H9 (cell line): ENCODE data around the gene SLC12A8. TPM values are rescaled to one million over a fixed set of nuclear protein-coding genes. Genes with fewer than 3 reads are reported as not detected.

Source experiments
- DNase-seq: peaks from one replicate; pipeline ENCODE4 v3.0.0-alpha.2; 2017
- H2AFZ ChIP-seq: one replicate; pipeline ENCODE4 v1.6.1; 2013; ENCODE audit warnings: mild to moderate bottlenecking, low read length, control low read depth, moderate library complexity
- H2AK5ac ChIP-seq: 2 replicates; pipeline ENCODE4 v1.6.1; 2013; ENCODE audit warnings: low read length, control low read depth, mixed read lengths; ENCODE audit not compliant: insufficient read length
- H2BK120ac ChIP-seq: one replicate; pipeline ENCODE4 v1.6.1; 2013; ENCODE audit warnings: low read depth, mild to moderate bottlenecking, low read length, control low read depth, inconsistent platforms; ENCODE audit not compliant: poor library complexity, severe bottlenecking
- H2BK12ac ChIP-seq: 2 replicates; pipeline ENCODE4 v1.6.1; 2013; ENCODE audit warnings: low read length, control low read depth, mixed read lengths, low read depth; ENCODE audit not compliant: insufficient read length
- H2BK15ac ChIP-seq: 2 replicates; pipeline ENCODE4 v1.6.1; 2013; ENCODE audit warnings: low read depth, low read length, control low read depth
- H2BK20ac ChIP-seq: one replicate; pipeline ENCODE4 v1.6.1; 2013; ENCODE audit warnings: low read depth, mild to moderate bottlenecking, low read length, control low read depth, inconsistent platforms; ENCODE audit not compliant: poor library complexity, severe bottlenecking
- H2BK5ac ChIP-seq: 2 replicates; pipeline ENCODE4 v1.6.1; 2013; ENCODE audit warnings: low read length, control low read depth, mixed read lengths; ENCODE audit not compliant: insufficient read length
- H3K14ac ChIP-seq: 2 replicates; pipeline ENCODE4 v1.6.1; 2013; ENCODE audit warnings: low read length, control low read depth; ENCODE audit not compliant: insufficient read depth
- H3K18ac ChIP-seq: 2 replicates; pipeline ENCODE4 v1.6.1; 2013; ENCODE audit warnings: low read depth, mild to moderate bottlenecking, mixed read lengths, low read length, control low read depth; ENCODE audit not compliant: insufficient read length
- H3K23ac ChIP-seq: 2 replicates; pipeline ENCODE4 v1.6.1; 2013; ENCODE audit warnings: low read length, control low read depth, mixed read lengths, low read depth; ENCODE audit not compliant: insufficient read length
- H3K23me2 ChIP-seq: 2 replicates; pipeline ENCODE4 v1.6.1; 2013; ENCODE audit warnings: low read depth, mild to moderate bottlenecking, mixed read lengths, low read length, control low read depth; ENCODE audit not compliant: insufficient read length, poor library complexity, severe bottlenecking
- H3K27ac ChIP-seq: 2 replicates; pipeline ENCODE4 v1.5.1; 2013; ENCODE audit warnings: low read length, control low read depth, mixed read lengths, low read depth; ENCODE audit not compliant: insufficient read length
- H3K27me3 ChIP-seq: 2 replicates; pipeline ENCODE4 v1.6.1; 2013; ENCODE audit warnings: low read length, control low read depth, inconsistent platforms; ENCODE audit not compliant: insufficient read depth
- H3K4ac ChIP-seq: 2 replicates; pipeline ENCODE4 v1.6.1; 2013; ENCODE audit warnings: low read depth, mild to moderate bottlenecking, control low read depth, inconsistent platforms, low read length, moderate library complexity
- H3K4me1 ChIP-seq: 2 replicates; pipeline ENCODE4 v1.6.1; 2013; ENCODE audit warnings: low read length, control low read depth, inconsistent platforms; ENCODE audit not compliant: insufficient read depth
- H3K4me2 ChIP-seq: 2 replicates; pipeline ENCODE4 v1.6.1; 2013; ENCODE audit warnings: low read length, control low read depth, mixed read lengths; ENCODE audit not compliant: insufficient read length, insufficient read depth
- H3K56ac ChIP-seq: 2 replicates; pipeline ENCODE4 v1.6.1; 2013; ENCODE audit warnings: low read depth, mild to moderate bottlenecking, mixed read lengths, low read length, control low read depth; ENCODE audit not compliant: insufficient read length
- H3K79me1 ChIP-seq: 2 replicates; pipeline ENCODE4 v1.6.1; 2013; ENCODE audit warnings: low read depth, mild to moderate bottlenecking, moderate library complexity, low read length, control low read depth, inconsistent platforms; ENCODE audit not compliant: insufficient read depth, poor library complexity, severe bottlenecking
- H3K79me2 ChIP-seq: 2 replicates; pipeline ENCODE4 v1.6.1; 2013; ENCODE audit warnings: low read length, control low read depth, inconsistent platforms; ENCODE audit not compliant: insufficient read depth
- H3K9ac ChIP-seq: 2 replicates; pipeline ENCODE4 v1.6.1; 2013; ENCODE audit warnings: low read length, control low read depth, mixed read lengths; ENCODE audit not compliant: insufficient read length; ENCODE audit errors: extremely low read depth
- H3K9me3 ChIP-seq: one replicate; pipeline ENCODE4 v1.6.1; 2013; ENCODE audit warnings: low read depth, low read length, inconsistent platforms; ENCODE audit not compliant: control insufficient read depth
- H3T11ph ChIP-seq: one replicate; pipeline ENCODE4 v1.6.1; 2013; ENCODE audit warnings: mild to moderate bottlenecking, low read length, control low read depth, inconsistent platforms
- H4K20me1 ChIP-seq: one replicate; pipeline ENCODE4 v1.6.1; 2013; ENCODE audit not compliant: control insufficient read depth, insufficient read length, insufficient read depth
- H4K5ac ChIP-seq: 2 replicates; pipeline ENCODE4 v1.6.1; 2013; ENCODE audit warnings: low read depth, mild to moderate bottlenecking, mixed read lengths, low read length, control low read depth; ENCODE audit not compliant: insufficient read length
- H4K8ac ChIP-seq: replicated peaks from 2 replicates; pipeline ENCODE4 v1.6.1; 2013; ENCODE audit warnings: low read length, control low read depth, mixed read lengths, low read depth; ENCODE audit not compliant: insufficient read length
- H4K91ac ChIP-seq: 2 replicates; pipeline ENCODE4 v1.6.1; 2013; ENCODE audit warnings: low read depth, mild to moderate bottlenecking, moderate library complexity, mixed read lengths, low read length, control low read depth; ENCODE audit not compliant: insufficient read length
- H3K27ac Mint-ChIP-seq, 3 experiments: 2 replicates in 2 of 3; 3 replicates in 1 of 3; pipeline ENCODE4 v1.8.0; 2020 to 2021; ENCODE audit warnings: mixed read lengths in 3 of 3, mild to moderate bottlenecking in 1 of 3, moderate library complexity in 1 of 3
- H3K27me3 Mint-ChIP-seq: 2 replicates; pipeline ENCODE4 v1.8.0; 2021; ENCODE audit warnings: low read depth, mild to moderate bottlenecking, moderate library complexity, mixed read lengths
- H3K36me3 Mint-ChIP-seq, 3 experiments: 2 replicates in 2 of 3; 3 replicates in 1 of 3; pipeline ENCODE4 v1.8.0; 2020 to 2021; ENCODE audit warnings: low read depth in 3 of 3, mixed read lengths in 3 of 3; ENCODE audit not compliant: insufficient read depth in 1 of 3
- H3K4me1 Mint-ChIP-seq, 2 experiments: 2 replicates each; pipeline ENCODE4 v1.8.0; 2020; ENCODE audit warnings: mixed read lengths in 2 of 2
- H3K4me3 Mint-ChIP-seq, 2 experiments: 2 replicates in 1 of 2; 3 replicates in 1 of 2; pipeline ENCODE4 v1.8.0; 2020 to 2021; ENCODE audit warnings: mild to moderate bottlenecking in 2 of 2, mixed read lengths in 2 of 2, moderate library complexity in 1 of 2
- H3K9me3 Mint-ChIP-seq, 2 experiments: 2 replicates in 1 of 2; 3 replicates in 1 of 2; pipeline ENCODE4 v1.8.0; 2020; ENCODE audit warnings: mild to moderate bottlenecking in 2 of 2, mixed read lengths in 2 of 2, moderate library complexity in 1 of 2
- CTCF ChIP-seq: fragments of 200-600 bp; sonication (generic); conservative IDR thresholded peaks from 3 replicates; pipeline ENCODE4 v1.8.0; 2021; ENCODE audit warnings: antibody characterized with exemption, mild to moderate bottlenecking
- WGBS: extraction: QIAGEN DNeasy Blood & Tissue Kit; methylation state at CpG from one replicate; pipeline ENCODE4 v1.1.7; 2013; ENCODE audit warnings: missing lambda C conversion rate, low lambda C conversion rate, mixed read lengths; ENCODE audit not compliant: insufficient read length; ENCODE audit errors: extremely low coverage; 5-methylcytosine and 5-hydroxymethylcytosine counted together
- total RNA-seq: library from RNA; stranded (reverse); gene quantifications from 2 replicates; pipeline ENCODE4 v1.2.1, GENCODE V29; 2021

SLC12A8 gene
- total RNA-seq, 1 experiment from 2014 or later = 8.2 TPM

- no peaks in the 10 kb centered on the region for H4K20me1 ChIP-seq
- no peak overlapping the region for H2BK15ac ChIP-seq
- no peaks in the 10 kb centered on the region for H3K79me1 ChIP-seq
- H2AK5ac ChIP-seq = no peak overlapping the region
- no peak overlapping the region for H3K4me2 ChIP-seq
- H3K4me1 ChIP-seq = no peaks in the 10 kb centered on the region
- no peak overlapping the region for H3K27ac Mint-ChIP-seq
- no peak overlapping the region for H3K9ac ChIP-seq
- H3K9me3 ChIP-seq = no peaks in the 10 kb centered on the region
- H4K8ac ChIP-seq = no peak overlapping the region
- H3K23me2 ChIP-seq = no peaks in the 10 kb centered on the region
- no peak overlapping the region for H3T11ph ChIP-seq
- no peak for TF ChIP-seq CTCF
- no peaks in the 10 kb centered on the region for H3K9me3 Mint-ChIP-seq
- H2BK120ac ChIP-seq = no peak overlapping the region
- no peak overlapping the region for H3K23ac ChIP-seq
- H3K36me3 Mint-ChIP-seq = peaks cover 0 to 2% (median 0%) of the 10 kb centered on the region in 3 experiments; a peak in 1 of 7 replicates
- no peak overlapping the region for H3K27ac ChIP-seq
- H4K5ac ChIP-seq = no peak overlapping the region
- no peak overlapping the region for H4K91ac ChIP-seq
- H3K27me3 ChIP-seq = no peaks in the 10 kb centered on the region
- H3K56ac ChIP-seq = no peak overlapping the region
- H2BK5ac ChIP-seq = no peak overlapping the region
- no peaks in the 10 kb centered on the region for H3K27me3 Mint-ChIP-seq
- DNase-seq = no peak
- no peak overlapping the region for H3K18ac ChIP-seq
- WGBS = no CpG with 5 or more reads among the region's 4 CpGs
- H2BK20ac ChIP-seq = no peak overlapping the region
- H3K4me1 Mint-ChIP-seq = peaks cover 3 to 7% of the 10 kb centered on the region in 2 experiments; a peak in 2 of 4 replicates
- no peak overlapping the region for H2AFZ ChIP-seq
- H3K79me2 ChIP-seq = no peaks in the 10 kb centered on the region
- no peak overlapping the region for H3K4me3 Mint-ChIP-seq
- no peak overlapping the region for H2BK12ac ChIP-seq
- H3K4ac ChIP-seq = no peak overlapping the region
- no peak overlapping the region for H3K14ac ChIP-seq
These were observed 27.9 kb upstream of the SLC12A8 start for GRCh38 chr3:125240496-125240895.
